Right ventricle myocardium superior (tissue), 1 donor: Measurements from ENCODE around the gene PSMG3. TPM values are rescaled to one million over a fixed set of nuclear protein-coding genes. Genes with fewer than 3 reads are reported as not detected.
"Not testable (repeated sequence)": the region's sequence is repeated elsewhere in the genome, so short reads cannot be mapped to it uniquely, and the experiment has no call there.

Experiments used
- ATAC-seq: fragments of 200-7000 bp; cut with Tn5 transposase; one replicate; pipeline ENCODE4 v1.9.1; 2020; ENCODE audit warnings: mild to moderate bottlenecking; ENCODE audit not compliant: poor library complexity
- DNase-seq: peaks from one replicate; pipeline ENCODE4 v3.0.0-alpha.2; 2020
- intact Hi-C: fragments of 100-400 bp; cut with DNase I; formaldehyde crosslinking; loops from one replicate; pipeline ENCODE4 v1.11.2; 2022
- total RNA-seq: library from RNA; stranded (reverse); fragmentation: NEBNext Ultra II Directional; extraction: Animal tissue kit (Norgen Biotek cat#: 25700); gene quantifications from one replicate; pipeline ENCODE4 v1.2.1, GENCODE V29; 2021
- donor health status: DM: no; HTN: yes; CAD: no; lungs with severe emphysema.

PSMG3 gene
- total RNA-seq, 1 donor from 2014 or later, result 12.1 TPM

GRCh38 chr7:1586126-1586826 is 16.4 kb upstream of the PSMG3 start:
- DNase-seq (no peak), ATAC-seq (no peak)
- intact Hi-C loops, result loop anchor here (10.0 kb wide), 1 partner anchor 759 kb away; no protein-coding TSS in a partner anchor

GRCh38 chr7:1585142-1585981 is 15.5 kb upstream of the PSMG3 start:
- ATAC-seq (no peak), DNase-seq (no peak)
- intact Hi-C loops, result loop anchor here (10.0 kb wide), 1 partner anchor 759 kb away; no protein-coding TSS in a partner anchor

- ATAC-seq (no peak), DNase-seq (no peak)
- intact Hi-C loops, result loop anchor here (5.0 to 10.0 kb wide), 3 partner anchors 183 to 760 kb away; no protein-coding TSS in a partner anchor
These were observed 14.9 kb upstream of the PSMG3 start for GRCh38 chr7:1584700-1585099.

- intact Hi-C loops, result loop anchor here (5.0 to 10.0 kb wide), 3 partner anchors 184 to 761 kb away; no protein-coding TSS in a partner anchor
- not testable (repeated sequence) for DNase-seq, ATAC-seq
These were observed 13.6 kb upstream of the PSMG3 start for GRCh38 chr7:1583241-1583930.

- DNase-seq (no peak), ATAC-seq (peak; percentile 66)
- intact Hi-C loops, result loop anchor here (5.0 to 10.0 kb wide), 3 partner anchors 187 to 764 kb away; no protein-coding TSS in a partner anchor
These were observed 10.7 kb upstream of the PSMG3 start for GRCh38 chr7:1580422-1581030.

GRCh38 chr7:1579481-1580421 is 9.9 kb upstream of the PSMG3 start:
- DNase-seq, result peak; percentile 84
- ATAC-seq, result peak; percentile 98
- intact Hi-C loops, result loop anchor here (5.0 to 10.0 kb wide), 3 partner anchors 188 to 765 kb away; no protein-coding TSS in a partner anchor

- ATAC-seq, result no peak
- intact Hi-C loops, result no loop called here
These were observed 8.7 kb upstream of the PSMG3 start for GRCh38 chr7:1578513-1578912.

GRCh38 chr7:1576521-1577253 is 6.9 kb upstream of the PSMG3 start:
- ATAC-seq (no peak), DNase-seq (no peak)
- intact Hi-C loops, result no loop called here

More at GRCh38 chr7:1578513-1578912, 8.7 kb upstream of the PSMG3 start:
- no peak for DNase-seq

- DNase-seq, result no peak
- ATAC-seq, result no peak
- intact Hi-C loops, result no loop called here
These were observed 6.0 kb upstream of the PSMG3 start for GRCh38 chr7:1575809-1576208.

- DNase-seq, result no peak
- intact Hi-C loops, result no loop called here
- no peak for ATAC-seq
These were observed 2.4 kb upstream of the PSMG3 start for GRCh38 chr7:1572111-1572822.

GRCh38 chr7:1569440-1569832 is 396 bp downstream of the PSMG3 start:
- ATAC-seq, result no peak
- peak; percentile 44 for DNase-seq
- intact Hi-C loops, result no loop called here

GRCh38 chr7:1569016-1569415 is 816 bp downstream of the PSMG3 start:
- intact Hi-C loops, result no loop called here
- ATAC-seq (no peak), DNase-seq (peak; percentile 43)

GRCh38 chr7:1567896-1568510 is 1.8 kb downstream of the PSMG3 start:
- DNase-seq (no peak), ATAC-seq (no peak)
- intact Hi-C loops, result no loop called here

- ATAC-seq, result no peak
- intact Hi-C loops, result no loop called here
- DNase-seq, result no peak
These were observed 2.6 kb downstream of the PSMG3 start for GRCh38 chr7:1567049-1567771.

- intact Hi-C loops, result no loop called here
- no peak for DNase-seq
- ATAC-seq, result no peak
These were observed 3.2 kb downstream of the PSMG3 start for GRCh38 chr7:1566687-1567048.
